Ishikawa (cell line): ENCODE measurements around the gene ALDH7A1.

Source experiments
- CEBPB ChIP-seq: IDR thresholded peaks from 2 replicates; pipeline ENCODE4 v1.6.1; 2012
- EGR1 ChIP-seq: IDR thresholded peaks from 2 replicates; pipeline ENCODE4 v1.6.1; 2012
- EP300 ChIP-seq: IDR thresholded peaks from 2 replicates; pipeline ENCODE4 v1.6.1; 2012; ENCODE audit warnings: borderline replicate concordance
- NFIC ChIP-seq: IDR thresholded peaks from 2 replicates; pipeline ENCODE4 v1.6.1; 2012
- REST ChIP-seq: IDR thresholded peaks from 2 replicates; pipeline ENCODE4 v1.6.1; 2012; ENCODE audit warnings: low read depth, mild to moderate bottlenecking
- TAF1 ChIP-seq: IDR thresholded peaks from 2 replicates; pipeline ENCODE4 v1.6.1; 2012; ENCODE audit warnings: low read depth, mild to moderate bottlenecking

- TF ChIP-seq CEBPB (no peak), REST (no peak), TAF1 (no peak), NFIC (no peak), EP300 (no peak), EGR1 (no peak)
These were observed 33.1 kb upstream of the ALDH7A1 start for GRCh38 chr5:126628102-126628501.
